Ascending aorta (tissue), 2 donors: ENCODE data around the gene NECAB2. TPM values are rescaled to one million over a fixed set of nuclear protein-coding genes. Genes with fewer than 3 reads are reported as not detected.
"Not testable (repeated sequence)": the region's sequence is repeated elsewhere in the genome, so short reads cannot be mapped to it uniquely, and the experiment has no call there.

Experiments
- DNase-seq, 2 donors: peaks; one replicate each; pipeline ENCODE4 v3.0.0-alpha.2; 2019; ENCODE audit warnings: low spot score in 2 of 2
- H3K27ac ChIP-seq, 2 donors: fragments of 200-600 bp; sonication (generic); one replicate each; pipeline ENCODE4 v1.5.1; 2016 to 2017; ENCODE audit warnings: mild to moderate bottlenecking in 1 of 2
- H3K27me3 ChIP-seq: fragments of 200-600 bp; sonication (generic); one replicate; pipeline ENCODE4 v1.5.1; 2017
- H3K36me3 ChIP-seq, 2 donors: fragments of 200-600 bp; sonication (generic); one replicate each; pipeline ENCODE4 v1.5.1; 2016
- H3K4me1 ChIP-seq, 2 donors: fragments of 200-600 bp; sonication (generic); one replicate each; pipeline ENCODE4 v1.5.1; 2016 to 2017; ENCODE audit warnings: mild to moderate bottlenecking in 1 of 2
- H3K4me3 ChIP-seq, 2 donors: fragments of 200-600 bp; sonication (generic); one replicate each; pipeline ENCODE4 v1.5.1; 2016 to 2017; ENCODE audit warnings: mild to moderate bottlenecking in 1 of 2
- H3K9me3 ChIP-seq, 2 donors: fragments of 200-600 bp; sonication (generic); one replicate each; pipeline ENCODE4 v1.5.1; 2016
- intact Hi-C: fragments of 100-400 bp; cut with DNase I; formaldehyde crosslinking; loops from one replicate; pipeline ENCODE4 v1.15.1; 2023
- total RNA-seq: library from RNA; depleted of rRNA; stranded (reverse); fragments of >200 nt; gene quantifications from one replicate; pipeline ENCODE4 v1.1.0, GENCODE V29; 2016
- TF ChIP-seq, protein P1 (sequence below), 3 experiments: fragments of 200-600 bp in 2 of 3; fragments of 450-650 bp in 1 of 3; sonication (generic) in 2 of 3; IDR thresholded peaks; one replicate each; pipeline ENCODE4 v1.5.1; 2016 to 2019; ENCODE audit warnings: antibody characterized with exemption in 3 of 3, mild to moderate bottlenecking in 1 of 3, moderate library complexity in 1 of 3

The NECAB2 gene
- total RNA-seq, 1 donor from 2014 or later, result not detected

DNA sequence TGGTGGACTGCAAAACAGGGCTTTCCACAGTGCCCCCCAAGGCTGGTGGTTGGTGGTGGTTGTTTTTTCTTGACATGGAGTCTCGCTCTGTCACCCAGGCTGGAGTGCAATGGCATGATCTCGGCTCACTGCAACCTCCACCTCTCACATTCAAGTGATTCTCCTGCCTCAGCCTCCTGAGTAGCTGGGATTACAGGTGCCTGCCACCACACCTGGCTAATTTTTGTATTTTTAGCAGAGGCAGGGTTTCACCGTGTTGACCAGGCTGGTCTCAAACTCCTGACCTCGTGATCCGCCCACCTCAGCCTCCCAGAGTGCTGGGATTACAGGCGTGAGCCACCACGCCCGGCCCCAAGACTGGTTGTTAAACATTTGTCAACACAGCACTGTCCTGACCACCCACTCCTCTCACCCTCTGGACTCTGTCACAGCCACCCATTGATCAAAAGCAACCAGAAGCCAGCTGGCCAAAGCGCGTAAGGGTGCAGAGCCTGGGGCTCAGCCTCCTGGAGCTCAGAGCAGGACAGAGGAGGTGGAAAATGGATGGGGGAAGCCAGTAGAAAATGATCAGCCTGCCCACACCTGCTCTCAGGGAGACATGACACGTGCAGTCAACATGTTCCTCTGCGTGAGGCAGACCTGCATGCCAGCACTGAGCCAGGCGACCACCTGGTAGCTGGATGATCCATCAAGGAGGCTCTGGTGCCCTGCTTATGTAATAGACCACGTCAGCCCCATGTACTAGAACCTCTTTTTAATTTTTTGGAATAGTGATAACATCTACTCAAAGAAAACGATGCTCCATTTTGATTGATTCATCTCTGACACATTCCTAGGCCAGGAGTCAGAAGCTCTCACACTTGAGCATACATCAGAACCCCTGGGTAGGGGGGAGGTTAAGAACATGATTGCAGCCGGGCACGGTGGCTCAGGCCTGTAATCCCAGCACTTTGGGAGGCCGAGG, 29.8 kb upstream of the NECAB2 start:
- Histone ChIP-seq H3K36me3 (no peaks in the 10 kb centered on the region), H3K27ac (no peak overlapping the region), H3K4me1 (no peaks in the 10 kb centered on the region), H3K9me3 (no peaks in the 10 kb centered on the region), H3K27me3 (no peaks in the 10 kb centered on the region), H3K4me3 (no peak overlapping the region)
- DNase-seq, result no peak
- TF ChIP-seq, protein P1, sequence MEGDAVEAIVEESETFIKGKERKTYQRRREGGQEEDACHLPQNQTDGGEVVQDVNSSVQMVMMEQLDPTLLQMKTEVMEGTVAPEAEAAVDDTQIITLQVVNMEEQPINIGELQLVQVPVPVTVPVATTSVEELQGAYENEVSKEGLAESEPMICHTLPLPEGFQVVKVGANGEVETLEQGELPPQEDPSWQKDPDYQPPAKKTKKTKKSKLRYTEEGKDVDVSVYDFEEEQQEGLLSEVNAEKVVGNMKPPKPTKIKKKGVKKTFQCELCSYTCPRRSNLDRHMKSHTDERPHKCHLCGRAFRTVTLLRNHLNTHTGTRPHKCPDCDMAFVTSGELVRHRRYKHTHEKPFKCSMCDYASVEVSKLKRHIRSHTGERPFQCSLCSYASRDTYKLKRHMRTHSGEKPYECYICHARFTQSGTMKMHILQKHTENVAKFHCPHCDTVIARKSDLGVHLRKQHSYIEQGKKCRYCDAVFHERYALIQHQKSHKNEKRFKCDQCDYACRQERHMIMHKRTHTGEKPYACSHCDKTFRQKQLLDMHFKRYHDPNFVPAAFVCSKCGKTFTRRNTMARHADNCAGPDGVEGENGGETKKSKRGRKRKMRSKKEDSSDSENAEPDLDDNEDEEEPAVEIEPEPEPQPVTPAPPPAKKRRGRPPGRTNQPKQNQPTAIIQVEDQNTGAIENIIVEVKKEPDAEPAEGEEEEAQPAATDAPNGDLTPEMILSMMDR (IDR thresholded peaks at IDR 0.05), result no peak
- intact Hi-C loops, result no loop called here

- Histone ChIP-seq H3K27me3 (no peaks in the 10 kb centered on the region), H3K4me3 (no peak overlapping the region), H3K4me1 (no peaks in the 10 kb centered on the region), H3K36me3 (no peaks in the 10 kb centered on the region), H3K9me3 (no peaks in the 10 kb centered on the region), H3K27ac (no peak overlapping the region)
- DNase-seq, result no peak
- intact Hi-C loops, result no loop called here
- TF ChIP-seq, protein P1 (IDR thresholded peaks at IDR 0.05), result no peak
Measured at GRCh38 chr16:83939266-83939855, 28.7 kb upstream of the NECAB2 start.

DNA sequence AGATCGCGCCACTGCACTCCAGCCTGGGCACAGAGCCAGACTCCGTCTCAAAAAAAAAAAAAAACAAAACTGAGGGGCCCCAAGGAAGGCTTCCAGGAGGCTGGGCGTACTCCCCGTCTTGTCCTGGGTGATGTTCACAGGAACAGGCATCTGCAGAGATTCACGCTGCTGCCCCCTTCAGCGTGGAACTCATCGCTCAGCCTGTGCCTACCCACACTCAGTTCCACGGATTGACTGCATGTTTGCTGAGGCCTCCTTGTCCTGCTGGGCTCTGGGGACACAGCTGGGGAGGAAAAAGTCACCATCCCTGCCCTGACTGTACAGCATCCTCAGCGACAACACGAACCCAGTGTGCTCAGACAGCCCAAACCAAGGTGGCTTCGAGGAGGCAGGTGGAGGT, 27.9 kb upstream of the NECAB2 start:
- no peak overlapping the region for H3K27ac ChIP-seq
- no peaks in the 10 kb centered on the region for H3K27me3 ChIP-seq
- no peaks in the 10 kb centered on the region for H3K36me3 ChIP-seq
- no peak for DNase-seq
- TF ChIP-seq, protein P1 (IDR thresholded peaks at IDR 0.05), result no peak
- intact Hi-C loops, result no loop called here
- no peak overlapping the region for H3K4me3 ChIP-seq
- H3K9me3 ChIP-seq, result no peaks in the 10 kb centered on the region
- H3K4me1 ChIP-seq, result no peaks in the 10 kb centered on the region

DNA sequence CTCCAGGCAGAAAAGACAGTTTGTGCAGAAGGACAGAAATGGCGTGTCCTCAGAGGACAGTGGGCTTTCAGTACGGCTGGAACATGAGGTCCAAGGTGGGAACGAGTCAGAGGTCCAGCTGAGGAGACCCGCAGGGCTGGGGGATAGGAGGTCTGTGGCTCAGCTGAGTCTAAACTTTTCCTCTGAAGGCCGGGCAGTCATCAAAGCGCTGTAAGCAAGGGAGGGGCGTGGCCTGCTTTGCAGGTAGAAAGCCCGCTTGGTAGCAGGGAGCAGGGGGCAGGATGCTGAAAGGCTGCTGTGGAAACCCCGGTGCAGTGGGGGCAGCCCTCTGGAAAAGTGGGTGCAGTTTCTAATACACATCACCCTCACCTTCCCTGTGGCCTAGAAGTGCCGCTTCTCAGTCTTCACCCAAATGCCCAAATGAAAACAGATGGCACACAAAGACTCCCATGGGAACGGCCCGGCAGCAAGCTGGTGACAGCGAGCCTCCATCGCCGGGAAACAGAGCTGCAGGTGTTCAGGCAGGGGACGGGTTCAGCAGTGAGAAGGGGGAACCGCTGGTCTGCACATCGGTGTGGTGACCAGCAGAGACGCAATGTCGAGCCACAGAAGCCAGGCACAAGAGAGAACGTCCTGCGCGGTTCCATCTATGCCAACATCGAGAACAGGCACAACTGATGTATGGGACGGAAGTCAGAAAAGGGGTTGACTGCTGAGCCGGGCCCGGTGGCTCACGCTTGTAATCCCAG, 27.2 kb upstream of the NECAB2 start:
- H3K27ac ChIP-seq, result no peak overlapping the region
- H3K4me3 ChIP-seq, result no peak overlapping the region
- intact Hi-C loops, result no loop called here
- no peaks in the 10 kb centered on the region for H3K27me3 ChIP-seq
- DNase-seq, result no peak
- no peaks in the 10 kb centered on the region for H3K9me3 ChIP-seq
- TF ChIP-seq, protein P1 (IDR thresholded peaks at IDR 0.05), result no peak
- H3K4me1 ChIP-seq, result no peaks in the 10 kb centered on the region
- H3K36me3 ChIP-seq, result no peaks in the 10 kb centered on the region

DNA sequence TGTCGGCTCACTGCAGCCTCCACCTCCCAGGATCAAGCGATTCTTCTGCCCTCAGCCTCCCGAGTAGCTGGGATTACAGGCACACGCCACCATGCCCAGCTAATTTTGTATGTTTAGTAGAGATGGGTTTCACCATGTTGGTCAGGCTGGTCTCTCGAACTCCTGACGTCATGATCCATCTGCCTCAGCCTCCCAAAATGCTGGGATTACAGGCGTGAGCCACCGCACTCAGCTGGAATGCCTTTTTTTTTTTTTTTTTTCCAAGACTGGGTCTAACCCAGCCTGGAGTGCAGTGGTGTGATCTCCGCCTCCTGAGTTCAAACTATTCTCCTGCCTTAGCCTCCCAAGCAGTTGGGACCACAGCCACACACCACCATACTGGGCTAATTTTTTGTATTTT, 26.5 kb upstream of the NECAB2 start:
- H3K27ac ChIP-seq, H3K36me3 ChIP-seq, H3K4me1 ChIP-seq, H3K9me3 ChIP-seq, H3K4me3 ChIP-seq, H3K27me3 ChIP-seq, DNase-seq, intact Hi-C loops: not testable (repeated sequence)

- H3K4me1 ChIP-seq, result no peaks in the 10 kb centered on the region
- H3K36me3 ChIP-seq, result no peaks in the 10 kb centered on the region
- no peaks in the 10 kb centered on the region for H3K27me3 ChIP-seq
- no peak for DNase-seq
- H3K27ac ChIP-seq, result no peak overlapping the region
- no peaks in the 10 kb centered on the region for H3K9me3 ChIP-seq
- intact Hi-C loops, result no loop called here
- no peak overlapping the region for H3K4me3 ChIP-seq
- TF ChIP-seq, protein P1 (IDR thresholded peaks at IDR 0.05), result no peak
Measured at GRCh38 chr16:83942074-83942473, 26.0 kb upstream of the NECAB2 start.
